ENCODE results near the gene SLC25A20.
"Not testable (repeated sequence)": the region's sequence is repeated elsewhere in the genome, so short reads cannot be mapped to it uniquely, and the experiment has no call there.

SLC25A20 gene, protein sequence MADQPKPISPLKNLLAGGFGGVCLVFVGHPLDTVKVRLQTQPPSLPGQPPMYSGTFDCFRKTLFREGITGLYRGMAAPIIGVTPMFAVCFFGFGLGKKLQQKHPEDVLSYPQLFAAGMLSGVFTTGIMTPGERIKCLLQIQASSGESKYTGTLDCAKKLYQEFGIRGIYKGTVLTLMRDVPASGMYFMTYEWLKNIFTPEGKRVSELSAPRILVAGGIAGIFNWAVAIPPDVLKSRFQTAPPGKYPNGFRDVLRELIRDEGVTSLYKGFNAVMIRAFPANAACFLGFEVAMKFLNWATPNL

GRCh38 chr3:48898383-48899234 lies at the start of gene SLC25A20:
Gene SLC25A20 (minus strand): TSS chr3:48898882. CDS start chr3:48898794, 88 bp downstream.
- DNase-seq = peak; percentile 79

GRCh38 chr3:48945891-48946549 lies 47.3 kb upstream of the SLC25A20 start:
- DNase-seq = no peak

- DNase-seq = no peak
These were observed 46.8 kb upstream of the SLC25A20 start for GRCh38 chr3:48945432-48945831.

DNA sequence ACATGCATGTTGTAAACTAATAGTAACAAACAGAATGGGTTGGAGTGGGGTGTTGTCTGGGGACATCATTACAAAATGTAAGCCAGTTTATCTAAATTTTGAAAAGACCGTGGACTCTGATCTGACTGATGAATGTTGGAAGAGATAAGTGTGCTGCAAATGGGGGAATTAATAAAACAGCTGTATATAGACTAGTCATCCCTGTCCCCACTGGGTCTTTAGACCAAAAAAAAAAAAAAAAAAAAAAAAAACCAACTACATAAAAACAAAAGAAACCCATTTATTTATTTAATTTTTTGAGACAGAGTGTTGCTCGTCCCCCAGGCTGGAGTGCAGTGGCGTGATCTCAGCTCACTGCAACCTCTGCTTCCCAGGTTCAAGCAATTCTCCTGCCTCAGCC lies 40.0 kb upstream of the SLC25A20 start:
- no peak for DNase-seq

DNA sequence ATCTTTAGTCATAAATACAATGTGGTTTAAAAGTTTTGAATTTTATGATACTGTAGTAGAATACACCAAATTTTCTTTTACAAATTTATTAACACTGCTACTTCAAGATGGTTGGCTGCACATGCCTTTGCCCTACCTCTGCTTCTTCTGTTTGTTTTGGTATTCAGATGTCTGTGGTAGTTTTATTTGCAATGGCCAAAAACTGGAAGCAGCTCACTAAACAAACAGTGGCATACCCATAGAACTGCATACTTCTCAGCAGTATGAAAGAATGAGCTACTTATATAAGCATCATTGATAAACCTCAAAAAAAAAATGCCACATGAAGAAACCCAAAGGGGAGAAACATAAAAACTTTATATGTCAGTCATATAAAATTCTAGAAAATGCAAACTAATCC lies 39.5 kb upstream of the SLC25A20 start:
- DNase-seq = no peak

- no peak for DNase-seq
These were observed 36.8 kb upstream of the SLC25A20 start for GRCh38 chr3:48935530-48935929.

- DNase-seq = no peak
These were observed 35.8 kb upstream of the SLC25A20 start for GRCh38 chr3:48934333-48934991.

- DNase-seq = no peak
These were observed 33.4 kb upstream of the SLC25A20 start for GRCh38 chr3:48931944-48932580.

DNA sequence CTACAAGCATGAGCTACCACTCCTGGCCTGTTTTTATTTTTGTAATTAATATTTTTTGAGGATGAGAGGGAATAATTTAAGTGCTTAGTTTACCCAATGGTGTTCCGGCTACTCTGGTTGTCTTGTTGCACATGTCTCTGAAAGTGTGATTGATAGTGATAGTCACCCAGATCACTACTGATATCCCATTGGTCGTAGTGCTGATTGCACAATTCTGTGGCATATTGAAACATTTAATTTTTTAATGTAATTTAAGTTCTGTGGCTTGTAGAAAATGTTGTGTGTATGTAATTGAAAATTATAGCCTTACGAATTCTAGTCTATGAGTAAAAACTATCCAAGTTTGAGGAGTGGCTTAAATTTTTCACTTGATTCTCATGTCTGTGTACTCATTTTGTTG lies 31.9 kb upstream of the SLC25A20 start:
- no peak for DNase-seq

GRCh38 chr3:48929358-48930035 lies 30.8 kb upstream of the SLC25A20 start:
- no peak for DNase-seq

DNA sequence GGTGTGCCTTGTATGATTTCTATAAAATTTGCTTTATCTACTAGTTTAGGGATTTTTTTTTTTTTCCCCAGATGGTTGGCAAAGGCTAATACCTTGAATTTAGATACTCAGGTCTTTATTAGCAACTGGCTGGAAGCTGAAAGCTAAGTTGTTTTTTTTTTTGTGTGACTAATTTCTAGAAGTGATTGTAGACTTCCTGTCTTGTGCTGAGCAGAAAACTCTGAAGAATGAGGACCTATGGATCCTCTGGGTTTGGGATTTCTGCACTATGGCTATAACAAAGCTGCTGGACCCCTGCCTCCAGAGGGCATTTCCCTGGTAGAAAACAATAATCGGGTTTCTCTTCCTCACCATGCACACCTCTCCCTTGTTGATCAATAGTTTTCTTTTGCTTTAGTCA lies 30.0 kb upstream of the SLC25A20 start:
- DNase-seq = no peak

- DNase-seq = no peak
These were observed 29.2 kb upstream of the SLC25A20 start for GRCh38 chr3:48927928-48928327.

GRCh38 chr3:48926425-48927392 lies 28.0 kb upstream of the SLC25A20 start:
- DNase-seq = no peak

GRCh38 chr3:48919215-48920138 lies 20.8 kb upstream of the SLC25A20 start:
- DNase-seq = peak; percentile 46

DNA sequence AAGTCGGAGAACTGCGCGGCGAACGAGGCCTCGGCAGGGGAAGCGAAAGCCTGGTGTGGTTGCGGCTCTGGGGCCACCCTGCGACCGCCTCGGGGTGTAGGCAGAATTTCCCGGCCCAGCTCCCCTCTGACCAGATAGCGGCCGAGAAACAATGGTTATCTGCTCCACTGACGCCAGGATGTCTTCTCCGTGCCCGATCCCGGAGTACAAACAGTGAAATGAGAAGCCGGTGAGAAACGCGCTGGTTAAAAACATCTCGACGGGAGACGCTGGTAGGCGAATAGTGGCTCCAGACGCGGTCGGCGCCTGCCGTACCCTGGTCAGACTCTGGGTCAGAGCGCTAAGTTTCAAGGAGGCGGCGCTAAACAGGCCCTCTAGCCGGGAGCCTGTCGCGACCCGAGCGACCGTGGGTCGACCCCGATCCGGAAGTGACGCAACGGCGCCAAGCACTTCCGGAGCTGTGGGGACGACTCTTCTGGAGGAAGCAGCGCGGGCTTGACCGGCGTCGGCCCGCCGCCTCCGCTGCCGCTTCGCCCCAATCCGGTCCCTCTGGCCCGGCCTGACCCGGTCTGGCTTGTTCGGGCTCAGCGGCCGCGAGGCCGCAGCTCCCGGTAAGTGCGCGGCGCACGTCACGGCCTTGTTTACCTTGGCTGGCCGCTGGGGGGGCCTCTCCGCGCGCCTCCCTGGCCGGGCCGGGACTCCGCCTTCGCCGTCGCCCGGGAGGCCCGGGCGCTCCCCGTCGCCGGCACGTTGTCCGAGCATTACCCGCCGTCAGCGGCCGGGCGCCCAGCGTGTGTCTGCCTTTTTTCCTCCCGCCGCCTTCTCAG lies 19.9 kb upstream of the SLC25A20 start, which contains the start of gene ARIH2:
ARIH2 (plus strand) TSS at position 455 of the 827 bp plus-strand sequence. CDS start 8,717 bp downstream, outside the sequence.
- peak; percentile 79 for DNase-seq

GRCh38 chr3:48915296-48915695 lies 16.6 kb upstream of the SLC25A20 start:
- no peak for DNase-seq

- not testable (repeated sequence) for DNase-seq
These were observed 8.3 kb upstream of the SLC25A20 start for GRCh38 chr3:48907026-48907425.

DNA sequence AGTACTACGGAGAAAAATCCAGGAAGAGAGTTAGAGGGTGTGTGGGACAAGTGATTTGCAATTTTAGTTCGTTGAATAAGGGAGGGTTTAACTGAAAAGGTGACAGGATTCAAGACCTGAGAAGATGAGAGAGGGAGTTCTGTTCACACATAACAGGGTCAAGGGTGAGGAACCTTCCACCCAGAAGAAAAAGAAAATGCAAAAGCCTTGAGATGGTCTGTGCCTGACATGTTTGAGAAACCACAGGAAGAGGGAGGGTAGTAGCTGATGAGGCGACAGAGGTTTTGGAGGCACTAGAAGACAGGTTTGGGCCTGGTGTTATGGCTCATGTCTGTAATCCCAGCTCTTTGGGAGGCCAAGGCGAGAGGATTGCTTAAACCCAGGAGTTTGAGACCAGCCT lies 591 bp upstream of the SLC25A20 start:
- no peak for DNase-seq

All from NCI-H146 (cell line).